H9 (cell line): ENCODE data around the gene DEAF1. TPM values are rescaled to one million over a fixed set of nuclear protein-coding genes. Genes with fewer than 3 reads are reported as not detected.

Experiments used
- DNase-seq: peaks from one replicate; pipeline ENCODE4 v3.0.0-alpha.2; 2017
- H2AFZ ChIP-seq: one replicate; pipeline ENCODE4 v1.6.1; 2013; ENCODE audit warnings: mild to moderate bottlenecking, low read length, control low read depth, moderate library complexity
- H2AK5ac ChIP-seq: 2 replicates; pipeline ENCODE4 v1.6.1; 2013; ENCODE audit warnings: low read length, control low read depth, mixed read lengths; ENCODE audit not compliant: insufficient read length
- H2BK120ac ChIP-seq: one replicate; pipeline ENCODE4 v1.6.1; 2013; ENCODE audit warnings: low read depth, mild to moderate bottlenecking, low read length, control low read depth, inconsistent platforms; ENCODE audit not compliant: poor library complexity, severe bottlenecking
- H2BK12ac ChIP-seq: 2 replicates; pipeline ENCODE4 v1.6.1; 2013; ENCODE audit warnings: low read length, control low read depth, mixed read lengths, low read depth; ENCODE audit not compliant: insufficient read length
- H2BK15ac ChIP-seq: 2 replicates; pipeline ENCODE4 v1.6.1; 2013; ENCODE audit warnings: low read depth, low read length, control low read depth
- H2BK20ac ChIP-seq: one replicate; pipeline ENCODE4 v1.6.1; 2013; ENCODE audit warnings: low read depth, mild to moderate bottlenecking, low read length, control low read depth, inconsistent platforms; ENCODE audit not compliant: poor library complexity, severe bottlenecking
- H2BK5ac ChIP-seq: 2 replicates; pipeline ENCODE4 v1.6.1; 2013; ENCODE audit warnings: low read length, control low read depth, mixed read lengths; ENCODE audit not compliant: insufficient read length
- H3K14ac ChIP-seq: 2 replicates; pipeline ENCODE4 v1.6.1; 2013; ENCODE audit warnings: low read length, control low read depth; ENCODE audit not compliant: insufficient read depth
- H3K18ac ChIP-seq: 2 replicates; pipeline ENCODE4 v1.6.1; 2013; ENCODE audit warnings: low read depth, mild to moderate bottlenecking, mixed read lengths, low read length, control low read depth; ENCODE audit not compliant: insufficient read length
- H3K23ac ChIP-seq: 2 replicates; pipeline ENCODE4 v1.6.1; 2013; ENCODE audit warnings: low read length, control low read depth, mixed read lengths, low read depth; ENCODE audit not compliant: insufficient read length
- H3K23me2 ChIP-seq: 2 replicates; pipeline ENCODE4 v1.6.1; 2013; ENCODE audit warnings: low read depth, mild to moderate bottlenecking, mixed read lengths, low read length, control low read depth; ENCODE audit not compliant: insufficient read length, poor library complexity, severe bottlenecking
- H3K27ac ChIP-seq: 2 replicates; pipeline ENCODE4 v1.5.1; 2013; ENCODE audit warnings: low read length, control low read depth, mixed read lengths, low read depth; ENCODE audit not compliant: insufficient read length
- H3K27me3 ChIP-seq: 2 replicates; pipeline ENCODE4 v1.6.1; 2013; ENCODE audit warnings: low read length, control low read depth, inconsistent platforms; ENCODE audit not compliant: insufficient read depth
- H3K4ac ChIP-seq: 2 replicates; pipeline ENCODE4 v1.6.1; 2013; ENCODE audit warnings: low read depth, mild to moderate bottlenecking, control low read depth, inconsistent platforms, low read length, moderate library complexity
- H3K4me1 ChIP-seq: 2 replicates; pipeline ENCODE4 v1.6.1; 2013; ENCODE audit warnings: low read length, control low read depth, inconsistent platforms; ENCODE audit not compliant: insufficient read depth
- H3K4me2 ChIP-seq: 2 replicates; pipeline ENCODE4 v1.6.1; 2013; ENCODE audit warnings: low read length, control low read depth, mixed read lengths; ENCODE audit not compliant: insufficient read length, insufficient read depth
- H3K56ac ChIP-seq: 2 replicates; pipeline ENCODE4 v1.6.1; 2013; ENCODE audit warnings: low read depth, mild to moderate bottlenecking, mixed read lengths, low read length, control low read depth; ENCODE audit not compliant: insufficient read length
- H3K79me1 ChIP-seq: 2 replicates; pipeline ENCODE4 v1.6.1; 2013; ENCODE audit warnings: low read depth, mild to moderate bottlenecking, moderate library complexity, low read length, control low read depth, inconsistent platforms; ENCODE audit not compliant: insufficient read depth, poor library complexity, severe bottlenecking
- H3K79me2 ChIP-seq: 2 replicates; pipeline ENCODE4 v1.6.1; 2013; ENCODE audit warnings: low read length, control low read depth, inconsistent platforms; ENCODE audit not compliant: insufficient read depth
- H3K9ac ChIP-seq: 2 replicates; pipeline ENCODE4 v1.6.1; 2013; ENCODE audit warnings: low read length, control low read depth, mixed read lengths; ENCODE audit not compliant: insufficient read length; ENCODE audit errors: extremely low read depth
- H3K9me3 ChIP-seq: one replicate; pipeline ENCODE4 v1.6.1; 2013; ENCODE audit warnings: low read depth, low read length, inconsistent platforms; ENCODE audit not compliant: control insufficient read depth
- H3T11ph ChIP-seq: one replicate; pipeline ENCODE4 v1.6.1; 2013; ENCODE audit warnings: mild to moderate bottlenecking, low read length, control low read depth, inconsistent platforms
- H4K20me1 ChIP-seq: one replicate; pipeline ENCODE4 v1.6.1; 2013; ENCODE audit not compliant: control insufficient read depth, insufficient read length, insufficient read depth
- H4K5ac ChIP-seq: 2 replicates; pipeline ENCODE4 v1.6.1; 2013; ENCODE audit warnings: low read depth, mild to moderate bottlenecking, mixed read lengths, low read length, control low read depth; ENCODE audit not compliant: insufficient read length
- H4K8ac ChIP-seq: replicated peaks from 2 replicates; pipeline ENCODE4 v1.6.1; 2013; ENCODE audit warnings: low read length, control low read depth, mixed read lengths, low read depth; ENCODE audit not compliant: insufficient read length
- H4K91ac ChIP-seq: 2 replicates; pipeline ENCODE4 v1.6.1; 2013; ENCODE audit warnings: low read depth, mild to moderate bottlenecking, moderate library complexity, mixed read lengths, low read length, control low read depth; ENCODE audit not compliant: insufficient read length
- H3K27ac Mint-ChIP-seq, 3 experiments: 2 replicates in 2 of 3; 3 replicates in 1 of 3; pipeline ENCODE4 v1.8.0; 2020 to 2021; ENCODE audit warnings: mixed read lengths in 3 of 3, mild to moderate bottlenecking in 1 of 3, moderate library complexity in 1 of 3
- H3K27me3 Mint-ChIP-seq: 2 replicates; pipeline ENCODE4 v1.8.0; 2021; ENCODE audit warnings: low read depth, mild to moderate bottlenecking, moderate library complexity, mixed read lengths
- H3K36me3 Mint-ChIP-seq, 3 experiments: 2 replicates in 2 of 3; 3 replicates in 1 of 3; pipeline ENCODE4 v1.8.0; 2020 to 2021; ENCODE audit warnings: low read depth in 3 of 3, mixed read lengths in 3 of 3; ENCODE audit not compliant: insufficient read depth in 1 of 3
- H3K4me1 Mint-ChIP-seq, 2 experiments: 2 replicates each; pipeline ENCODE4 v1.8.0; 2020; ENCODE audit warnings: mixed read lengths in 2 of 2
- H3K4me3 Mint-ChIP-seq, 2 experiments: 2 replicates in 1 of 2; 3 replicates in 1 of 2; pipeline ENCODE4 v1.8.0; 2020 to 2021; ENCODE audit warnings: mild to moderate bottlenecking in 2 of 2, mixed read lengths in 2 of 2, moderate library complexity in 1 of 2
- H3K9me3 Mint-ChIP-seq, 2 experiments: 2 replicates in 1 of 2; 3 replicates in 1 of 2; pipeline ENCODE4 v1.8.0; 2020; ENCODE audit warnings: mild to moderate bottlenecking in 2 of 2, mixed read lengths in 2 of 2, moderate library complexity in 1 of 2
- WGBS: extraction: QIAGEN DNeasy Blood & Tissue Kit; methylation state at CpG from one replicate; pipeline ENCODE4 v1.1.7; 2013; ENCODE audit warnings: missing lambda C conversion rate, low lambda C conversion rate, mixed read lengths; ENCODE audit not compliant: insufficient read length; ENCODE audit errors: extremely low coverage; 5-methylcytosine and 5-hydroxymethylcytosine counted together
- total RNA-seq: library from RNA; stranded (reverse); gene quantifications from 2 replicates; pipeline ENCODE4 v1.2.1, GENCODE V29; 2021
- TF ChIP-seq, protein P1 (sequence below): fragments of 200-600 bp; sonication (generic); conservative IDR thresholded peaks from 3 replicates; pipeline ENCODE4 v1.8.0; 2021; ENCODE audit warnings: antibody characterized with exemption, mild to moderate bottlenecking

The DEAF1 gene
- total RNA-seq, 1 experiment from 2014 or later: 67.3 TPM

DNA sequence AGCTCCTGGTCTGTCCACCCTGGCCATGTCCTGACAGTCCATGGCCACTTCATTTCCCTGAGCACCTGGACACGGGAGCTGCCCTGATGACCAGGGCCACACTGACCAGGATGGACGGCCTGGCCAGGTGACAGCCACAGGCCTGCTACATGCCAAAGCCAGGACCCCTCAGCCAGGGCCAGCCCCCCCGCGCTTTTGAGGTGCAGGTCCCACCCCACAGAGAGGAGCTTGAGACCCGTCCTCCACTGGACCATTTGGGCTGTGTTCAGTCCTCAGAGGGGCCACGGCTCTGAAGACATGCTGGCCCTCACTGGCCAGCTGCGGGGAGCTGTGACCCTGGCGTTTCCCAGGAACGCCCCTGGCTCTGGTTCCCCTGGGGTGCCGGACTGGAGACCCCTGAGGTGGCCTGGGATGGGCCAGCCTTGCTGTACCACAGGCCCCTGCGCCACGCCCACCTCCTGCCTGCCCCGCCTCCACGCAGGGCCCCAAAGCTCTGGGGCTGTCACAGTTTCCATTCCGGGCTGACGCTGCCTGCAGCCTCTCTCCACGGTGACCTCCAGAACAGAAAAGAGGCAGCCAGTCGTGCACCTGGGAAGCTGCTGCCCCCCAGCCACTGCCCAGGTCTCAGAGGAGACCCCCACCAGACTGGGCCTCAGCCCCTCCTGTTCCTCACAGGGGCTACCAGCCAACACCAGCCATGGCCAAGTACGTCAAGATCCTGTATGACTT, 29.2 kb upstream of the DEAF1 start:
- Mint-ChIP-seq H3K9me3 (no peaks in the 10 kb centered on the region), H3K36me3 (peaks cover 0 to 8% (median 0%) of the 10 kb centered on the region in 3 experiments; a peak in 3 of 7 replicates), H3K27me3 (no peaks in the 10 kb centered on the region), H3K4me1 (peaks cover 5 to 25% of the 10 kb centered on the region in 2 experiments; a peak in 3 of 4 replicates), H3K27ac (no peak overlapping the region), H3K4me3 (peak overlapping the region; percentile 24 to 66; a peak in 3 of 5 replicates)
- Histone ChIP-seq H3K4me2 (no peak overlapping the region), H2BK12ac (no peak overlapping the region), H2BK5ac (no peak overlapping the region), H3K79me2 (no peaks in the 10 kb centered on the region), H2AFZ (no peak overlapping the region), H3K9ac (no peak overlapping the region), H4K5ac (no peak overlapping the region), H3K23me2 (peaks cover 7% of the 10 kb centered on the region), H3K14ac (no peak overlapping the region), H4K8ac (no peak overlapping the region), H2AK5ac (no peak overlapping the region), H3K4me1 (no peaks in the 10 kb centered on the region), H2BK15ac (no peak overlapping the region), H3K4ac (no peak overlapping the region), H3K27me3 (no peaks in the 10 kb centered on the region), H3K18ac (no peak overlapping the region), H2BK20ac (no peak overlapping the region), H3K27ac (no peak overlapping the region), H3K56ac (no peak overlapping the region), H3T11ph (no peak overlapping the region), H3K9me3 (no peaks in the 10 kb centered on the region), H2BK120ac (no peak overlapping the region), H3K79me1 (no peaks in the 10 kb centered on the region), H4K91ac (no peak overlapping the region), H4K20me1 (no peaks in the 10 kb centered on the region), H3K23ac (no peak overlapping the region)
- WGBS: no CpG with 5 or more reads among the region's 19 CpGs
- peak; percentile 39 for DNase-seq
- TF ChIP-seq, protein P1, sequence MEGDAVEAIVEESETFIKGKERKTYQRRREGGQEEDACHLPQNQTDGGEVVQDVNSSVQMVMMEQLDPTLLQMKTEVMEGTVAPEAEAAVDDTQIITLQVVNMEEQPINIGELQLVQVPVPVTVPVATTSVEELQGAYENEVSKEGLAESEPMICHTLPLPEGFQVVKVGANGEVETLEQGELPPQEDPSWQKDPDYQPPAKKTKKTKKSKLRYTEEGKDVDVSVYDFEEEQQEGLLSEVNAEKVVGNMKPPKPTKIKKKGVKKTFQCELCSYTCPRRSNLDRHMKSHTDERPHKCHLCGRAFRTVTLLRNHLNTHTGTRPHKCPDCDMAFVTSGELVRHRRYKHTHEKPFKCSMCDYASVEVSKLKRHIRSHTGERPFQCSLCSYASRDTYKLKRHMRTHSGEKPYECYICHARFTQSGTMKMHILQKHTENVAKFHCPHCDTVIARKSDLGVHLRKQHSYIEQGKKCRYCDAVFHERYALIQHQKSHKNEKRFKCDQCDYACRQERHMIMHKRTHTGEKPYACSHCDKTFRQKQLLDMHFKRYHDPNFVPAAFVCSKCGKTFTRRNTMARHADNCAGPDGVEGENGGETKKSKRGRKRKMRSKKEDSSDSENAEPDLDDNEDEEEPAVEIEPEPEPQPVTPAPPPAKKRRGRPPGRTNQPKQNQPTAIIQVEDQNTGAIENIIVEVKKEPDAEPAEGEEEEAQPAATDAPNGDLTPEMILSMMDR: no peak
